Inflammatory macrophage treated with lipopolysaccharide for 1 hour (primary cell): ENCODE data around the gene KRT80.
A peak's percentile ranks its signal among the peaks of the same experiment; 100 is the strongest.

Source experiments
- DNase-seq, 2 donors: peaks; one replicate each; pipeline ENCODE4 v3.0.0-alpha.2; 2020 to 2022

Gene KRT80

DNA sequence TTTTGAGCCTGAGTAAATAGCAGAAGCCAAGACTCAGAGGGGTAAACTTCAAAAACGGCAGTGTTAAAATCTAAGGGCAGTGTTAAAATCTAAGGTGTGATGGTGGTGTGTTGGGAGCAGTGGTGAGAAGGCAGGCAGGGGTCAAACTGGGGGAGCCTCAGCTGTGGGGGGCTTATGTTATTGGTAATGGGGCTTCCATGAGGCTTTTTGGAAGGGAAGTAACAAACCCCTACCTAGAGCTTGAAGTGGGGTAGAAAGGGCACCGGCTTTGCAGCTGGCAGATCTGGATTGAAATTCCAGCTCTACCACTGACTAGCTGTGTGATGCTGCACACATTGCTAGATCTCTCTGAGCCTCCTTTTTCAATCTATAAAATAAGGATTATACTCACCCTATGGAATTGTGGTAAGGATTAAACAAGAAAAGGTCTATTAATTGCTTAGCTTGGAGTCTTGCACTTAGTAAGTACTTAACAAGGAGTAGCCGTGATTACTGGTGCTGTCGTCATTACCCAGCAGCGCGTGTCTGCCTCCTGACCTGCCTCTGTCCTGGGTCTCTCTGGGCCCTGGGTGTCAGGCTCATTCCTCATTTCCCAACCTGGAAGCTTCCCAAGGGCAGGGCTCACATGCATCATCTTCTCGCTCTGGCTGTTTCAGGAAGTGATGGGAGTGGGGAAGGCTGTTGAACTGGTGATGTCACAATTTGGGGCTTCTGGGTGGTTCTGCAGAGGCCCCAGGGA, 18.5 kb upstream of the KRT80 start:
- DNase-seq: peak; percentile 40 to 65

DNA sequence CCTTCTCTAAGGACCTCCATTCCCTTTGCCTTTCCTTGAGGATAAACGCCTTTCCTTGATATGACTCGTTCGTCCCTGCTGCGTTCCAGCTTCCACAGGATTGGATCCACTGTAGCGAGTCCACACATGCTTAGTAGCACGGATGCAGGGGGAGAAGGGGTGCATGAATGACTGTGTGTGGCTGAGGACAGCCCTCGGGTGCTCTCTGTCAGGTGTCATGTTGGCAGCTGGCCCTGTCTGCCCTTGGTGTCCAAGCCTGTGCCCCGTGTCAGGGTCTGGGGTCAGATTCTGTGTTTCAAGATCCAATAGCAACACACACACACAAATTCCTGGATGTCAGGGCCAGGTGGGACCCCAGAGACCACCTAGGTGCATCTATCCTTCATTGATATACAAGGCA, 17.5 kb upstream of the KRT80 start:
- no peak for DNase-seq

DNA sequence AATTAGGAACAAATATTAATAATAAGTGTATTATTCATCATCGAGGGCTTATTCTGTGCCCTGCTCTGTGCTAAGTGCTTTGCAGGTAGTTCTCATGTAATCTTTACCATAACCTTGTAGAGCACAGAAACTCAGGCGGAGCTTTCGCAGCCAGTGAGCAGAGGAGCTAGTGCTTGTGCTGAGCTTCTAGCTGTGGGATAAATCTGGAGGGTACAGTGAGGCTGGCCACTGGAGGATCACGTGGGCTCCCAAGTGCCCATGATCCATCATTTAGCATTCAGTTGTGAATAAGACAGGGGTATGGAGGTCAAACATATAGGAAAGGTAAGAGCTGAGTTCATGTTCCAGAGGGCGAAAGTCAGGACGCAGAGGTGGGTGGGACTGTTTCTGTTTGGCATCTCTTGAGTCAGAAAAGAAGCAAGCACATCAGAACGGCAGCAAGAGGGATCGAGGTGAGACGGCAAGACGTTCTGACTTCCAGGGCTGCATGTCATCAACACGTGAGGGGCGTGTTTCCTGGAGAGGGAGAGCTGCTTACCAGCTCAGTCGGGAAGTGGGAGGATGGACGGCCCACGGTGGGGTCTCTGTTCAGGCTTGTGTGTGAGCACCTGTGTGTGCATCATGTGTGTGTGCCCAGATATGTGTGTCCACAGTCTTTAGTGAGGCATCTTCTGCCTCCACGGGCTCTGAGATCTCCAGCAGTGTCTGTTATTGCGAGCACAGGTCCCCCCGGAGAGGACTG, 16.8 kb upstream of the KRT80 start:
- no peak for DNase-seq

DNA sequence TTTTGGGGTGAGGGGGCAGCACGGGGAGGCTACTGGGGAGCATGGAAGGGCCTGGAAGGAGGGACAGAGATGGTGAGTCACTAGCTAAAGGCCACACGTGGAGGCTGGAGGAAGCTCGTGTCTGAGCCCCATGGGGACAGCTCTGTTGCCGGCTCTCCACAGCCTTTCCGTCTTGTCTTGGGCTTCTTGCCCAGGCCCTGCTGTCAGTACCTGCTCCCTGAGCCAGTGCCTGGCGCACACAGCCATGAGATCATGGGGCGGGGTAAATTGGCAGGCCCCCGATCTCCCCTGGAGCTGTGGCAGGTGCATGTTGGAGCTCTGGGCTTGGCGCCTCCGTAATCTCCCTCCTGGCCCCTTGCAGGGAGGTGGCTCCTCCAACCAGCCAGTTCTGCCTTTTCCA, 16.1 kb upstream of the KRT80 start:
- DNase-seq: no peak

DNA sequence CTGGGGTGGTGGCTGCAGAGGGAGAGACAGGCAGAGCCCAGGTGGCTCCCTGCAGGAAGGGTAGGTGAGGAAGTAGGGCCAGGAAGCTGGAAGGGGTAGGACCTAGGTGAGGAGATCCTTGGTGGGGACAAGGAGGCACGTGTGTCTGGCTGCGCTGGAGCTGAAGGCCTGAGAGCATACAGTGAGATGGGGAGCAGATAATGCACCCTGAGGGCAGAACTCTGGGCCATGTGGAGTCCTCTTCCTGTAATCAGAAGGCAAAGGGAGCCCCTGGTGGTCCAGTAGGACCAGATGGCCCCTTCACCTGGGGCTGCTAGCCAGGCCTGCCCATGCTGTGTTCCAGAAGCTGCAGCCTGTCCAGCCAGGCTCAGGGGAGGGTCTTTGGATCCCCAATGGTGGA, 15.3 kb upstream of the KRT80 start:
- no peak for DNase-seq

DNA sequence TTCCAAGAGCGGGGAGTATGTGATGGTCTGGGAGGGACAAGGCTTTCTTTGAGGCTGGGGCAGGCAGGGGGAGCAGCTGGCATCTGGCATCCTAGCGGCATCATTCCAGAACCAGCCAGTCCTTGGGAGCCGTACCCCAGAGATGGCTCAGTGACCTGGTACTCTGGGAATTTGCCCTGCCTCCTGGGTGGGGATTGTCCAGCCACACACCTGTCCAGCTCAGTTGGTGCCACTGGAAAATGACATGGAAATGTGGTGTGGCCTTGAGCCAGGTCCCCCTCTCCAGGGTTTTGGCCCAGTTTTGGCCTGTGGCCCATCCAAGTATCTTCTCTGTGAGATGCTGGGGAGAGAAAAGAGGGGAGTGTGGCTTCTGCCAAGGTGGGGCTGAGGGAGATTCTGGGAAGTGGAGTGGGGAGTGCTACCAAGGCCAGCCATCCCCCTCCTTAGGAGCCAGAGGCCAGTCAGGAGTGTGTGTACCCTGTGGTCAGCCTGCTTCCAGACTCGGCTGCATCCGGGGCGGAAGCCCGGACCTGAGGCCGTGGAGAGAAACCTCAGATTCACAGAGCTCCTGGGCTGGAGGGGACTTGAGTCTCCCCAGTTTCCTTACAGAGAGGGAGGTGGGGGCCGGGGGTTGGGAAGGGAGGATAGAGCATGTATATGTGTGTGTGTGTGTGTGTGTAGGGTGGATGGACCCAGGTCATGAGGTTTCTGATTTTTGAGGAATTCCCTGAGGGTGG, 14.7 kb upstream of the KRT80 start:
- no peak for DNase-seq

DNA sequence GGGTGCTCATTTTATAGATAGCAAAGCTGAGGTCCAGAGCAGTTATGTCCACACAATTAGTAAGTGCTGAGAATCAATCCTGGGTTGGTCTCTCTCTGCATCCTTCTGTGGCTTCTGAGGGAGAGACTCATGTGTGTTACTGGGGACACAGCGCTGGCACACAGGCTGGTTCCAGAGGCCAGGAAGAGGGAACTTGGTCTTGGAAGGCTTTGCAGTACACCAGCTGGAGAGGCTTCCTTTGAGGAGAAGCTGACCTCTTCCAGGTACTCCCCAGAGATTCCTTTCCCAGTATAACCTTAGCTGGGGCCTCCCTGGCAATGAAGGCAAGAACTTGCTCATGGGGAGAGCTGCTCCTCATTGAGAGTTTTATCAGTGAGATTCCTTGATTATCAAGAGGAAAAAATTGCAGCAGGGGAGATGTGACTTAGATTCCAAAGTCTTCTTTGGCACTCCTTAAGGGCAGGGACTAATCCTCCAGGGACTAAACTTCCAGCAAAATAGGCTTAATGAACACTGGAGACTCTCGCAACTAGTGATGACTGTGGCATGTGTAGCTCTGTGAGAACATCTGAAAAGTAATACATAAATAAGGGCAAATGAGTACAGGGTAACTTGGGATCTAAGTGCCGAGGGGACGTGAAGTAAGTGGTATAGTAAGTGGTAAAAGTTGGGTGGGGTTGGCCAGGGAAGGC, 13.9 kb upstream of the KRT80 start:
- no peak for DNase-seq

DNA sequence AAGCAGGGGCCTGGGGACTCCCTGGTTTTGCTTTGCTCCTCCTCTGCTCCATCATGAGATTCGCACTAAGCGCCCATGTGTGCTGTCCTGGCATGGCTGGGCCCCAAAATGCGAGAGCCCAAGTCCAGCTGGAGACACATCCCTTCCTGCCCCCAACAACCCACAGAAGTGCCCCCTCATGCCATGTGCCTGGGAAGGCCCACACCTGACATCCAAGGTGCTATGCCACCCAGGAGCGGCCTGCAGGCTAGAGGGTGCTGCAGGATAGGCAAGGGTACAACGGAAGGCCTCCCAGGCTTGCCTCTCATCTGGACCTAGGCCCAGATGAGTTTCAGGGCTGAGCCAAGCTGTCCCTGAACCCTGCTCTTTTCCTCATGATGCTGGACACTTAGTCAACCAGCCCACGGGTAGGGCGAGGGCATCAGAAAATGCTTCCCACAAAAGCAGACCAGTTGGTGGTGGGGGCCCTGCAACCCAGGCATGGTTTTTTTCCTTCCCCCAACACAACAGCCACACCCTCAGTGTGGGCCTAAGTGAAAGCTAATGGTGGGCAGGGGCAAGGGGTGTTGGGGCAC, 13.2 kb upstream of the KRT80 start:
- DNase-seq: no peak

DNA sequence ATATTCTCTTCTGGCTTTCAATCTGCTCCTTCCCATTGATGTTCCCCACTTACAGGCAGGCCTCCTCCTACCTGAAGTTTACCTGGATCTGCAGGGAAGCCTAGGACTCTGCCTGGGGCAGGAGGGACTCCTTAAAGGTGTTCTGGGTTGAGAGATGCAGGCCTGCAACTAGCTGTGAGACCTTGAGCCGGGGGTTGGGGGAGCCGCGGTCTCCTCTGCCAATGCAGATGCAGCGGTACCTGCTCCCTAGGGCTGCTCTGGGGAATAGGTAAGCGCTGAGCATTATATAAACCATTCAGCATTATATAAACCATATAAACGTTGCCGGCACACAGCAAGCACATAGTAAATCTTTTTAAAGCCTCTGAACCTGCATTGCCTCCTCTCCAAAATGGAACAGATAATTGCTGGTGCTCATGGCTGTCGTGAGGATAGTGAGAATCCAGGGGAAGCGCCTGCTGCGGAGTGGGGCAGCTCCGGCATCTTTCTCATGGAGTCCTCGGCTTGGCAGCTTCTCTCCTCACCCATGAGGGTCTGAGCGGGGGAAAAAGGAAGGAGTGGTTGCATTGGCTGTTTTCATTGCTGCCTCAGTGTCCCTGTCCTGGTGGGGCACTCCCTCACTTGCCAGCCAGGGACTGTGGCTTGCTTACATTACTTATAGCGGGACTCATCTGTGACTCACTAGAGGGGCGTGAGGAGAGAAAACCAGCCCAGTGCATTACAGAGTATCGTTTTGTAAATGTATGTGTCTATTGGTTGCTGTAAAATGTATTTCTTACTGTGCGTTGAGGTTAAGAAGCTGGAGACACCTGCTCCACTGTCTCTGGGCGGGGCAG, 12.5 kb upstream of the KRT80 start:
- DNase-seq: no peak

DNA sequence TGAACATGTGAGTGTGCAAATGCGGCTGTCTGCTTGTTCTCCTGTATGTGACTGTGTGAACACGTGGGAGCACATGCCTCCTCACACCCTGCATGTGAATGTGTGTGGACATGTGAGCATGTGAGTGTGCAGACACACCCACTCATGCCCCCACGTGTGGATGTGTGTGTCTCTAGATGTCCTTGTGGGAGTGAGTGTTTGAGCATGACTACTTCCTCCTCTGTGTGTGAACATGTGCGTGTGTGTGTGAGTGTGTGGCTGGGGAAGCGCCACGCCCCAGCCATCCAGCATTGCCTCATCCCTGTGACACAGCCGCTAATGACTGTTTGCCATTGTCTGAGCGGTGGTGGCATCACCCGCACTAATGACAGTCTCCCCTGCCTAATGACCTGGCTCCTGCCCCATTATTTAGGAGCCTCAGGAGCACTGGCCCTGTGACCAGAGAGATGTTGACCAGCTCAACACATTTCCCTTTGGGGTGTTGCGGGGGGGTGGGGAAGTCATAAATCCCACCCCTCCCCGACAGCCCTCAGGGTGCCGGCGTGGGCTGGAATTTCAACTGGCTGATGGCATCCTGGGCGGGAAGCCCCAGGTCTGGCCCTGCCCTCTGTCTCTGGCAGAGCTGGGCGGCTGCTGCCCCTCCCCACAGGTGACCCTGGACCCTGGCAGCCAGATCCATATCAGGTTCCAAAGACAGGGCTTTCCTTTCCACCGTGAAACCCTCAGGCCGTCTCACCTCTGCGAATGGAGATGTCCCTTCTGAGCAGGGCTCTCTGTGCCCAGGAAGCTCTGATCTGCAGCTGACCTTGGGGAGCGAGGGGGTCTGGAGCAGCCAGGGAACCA, 11.5 kb upstream of the KRT80 start:
- DNase-seq: peak; percentile 93 to 95

DNA sequence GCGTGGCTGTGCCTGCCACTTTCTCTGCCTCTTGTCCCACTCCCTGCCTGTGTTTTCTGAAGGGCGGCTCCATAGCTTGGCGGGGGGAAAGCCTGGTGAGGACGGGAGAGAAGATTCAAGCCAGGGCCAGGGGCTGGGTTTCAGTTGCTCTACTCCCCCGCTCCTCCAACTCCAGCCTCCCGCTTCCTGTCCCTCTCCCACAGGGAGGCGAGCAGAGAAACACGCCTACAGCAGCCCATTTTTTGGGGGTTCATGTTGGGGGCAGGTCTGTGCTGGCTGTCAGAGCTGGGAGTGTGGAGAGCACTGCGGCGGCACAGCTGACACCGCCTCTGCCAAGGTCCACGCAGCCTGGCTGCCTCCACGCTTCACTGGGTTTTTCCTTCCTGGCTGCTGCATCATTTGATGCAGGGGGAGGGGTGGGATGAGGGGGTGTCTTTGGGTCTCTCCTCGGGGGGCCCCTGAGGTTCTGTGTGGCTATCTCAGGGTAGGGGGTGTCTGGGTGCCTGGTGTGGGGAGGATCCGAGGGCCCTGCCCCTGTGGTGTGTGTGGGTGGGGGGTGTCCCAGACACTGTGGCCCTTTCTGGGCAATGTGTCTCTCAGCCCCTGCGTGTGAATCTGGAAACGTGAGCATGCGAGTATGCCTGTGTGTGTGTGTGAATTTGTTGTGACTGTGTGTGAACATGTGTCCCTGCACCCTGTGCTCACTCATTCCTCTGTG, 10.7 kb upstream of the KRT80 start:
- peak in 1 of 2 donors; percentile 28 for DNase-seq

DNA sequence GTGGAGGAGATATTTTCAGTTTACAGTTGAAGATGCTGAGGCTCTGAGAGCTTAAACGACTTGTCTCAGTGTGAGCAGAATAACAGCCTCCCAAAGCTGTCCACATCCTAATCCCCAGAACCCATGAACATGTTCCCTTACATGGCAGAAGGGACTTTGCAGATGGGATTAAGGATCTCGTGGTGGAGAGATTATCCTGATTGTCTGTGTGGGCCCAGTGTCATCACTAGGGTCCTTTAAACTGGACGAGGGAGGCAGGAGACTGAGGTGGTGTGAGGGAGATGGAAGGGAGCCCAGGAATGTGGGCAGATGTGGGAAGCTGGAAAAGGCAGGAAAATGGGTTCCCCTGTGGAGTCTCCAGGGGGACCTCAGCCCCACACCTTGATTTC, 9.6 kb upstream of the KRT80 start:
- DNase-seq: no peak

DNA sequence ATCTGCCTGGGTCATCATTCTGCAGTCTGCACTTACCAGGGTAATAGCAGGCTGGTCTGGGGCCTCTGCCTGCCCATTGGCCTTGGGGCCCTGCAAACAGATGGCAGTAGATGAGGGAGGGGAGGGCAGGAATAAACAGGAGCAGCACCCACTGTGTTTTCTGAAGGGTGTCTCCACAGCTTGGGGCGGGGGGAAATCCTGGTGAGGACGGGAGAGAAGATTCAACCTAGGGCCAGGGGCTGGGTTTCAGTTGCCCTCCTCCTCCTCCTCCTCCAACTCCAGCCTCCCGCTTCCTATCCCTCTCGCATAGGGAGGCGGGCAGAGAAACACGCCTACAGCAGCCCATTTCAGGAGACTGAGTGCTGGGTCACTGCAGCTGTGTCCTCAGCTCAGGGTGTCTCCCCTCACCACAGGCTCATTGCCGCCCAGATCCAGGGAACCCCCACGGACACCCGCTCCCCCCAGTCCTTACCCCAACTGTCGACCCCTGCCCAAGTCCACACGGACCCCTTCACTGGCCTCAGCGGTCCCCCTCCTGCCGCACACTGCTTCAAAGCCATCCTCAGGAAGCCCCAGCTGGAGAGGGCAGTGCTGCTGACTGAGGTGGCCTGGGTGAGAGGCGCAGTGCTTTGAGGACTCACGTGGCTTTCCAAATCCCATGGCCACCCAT, 9.1 kb upstream of the KRT80 start:
- no peak for DNase-seq

DNA sequence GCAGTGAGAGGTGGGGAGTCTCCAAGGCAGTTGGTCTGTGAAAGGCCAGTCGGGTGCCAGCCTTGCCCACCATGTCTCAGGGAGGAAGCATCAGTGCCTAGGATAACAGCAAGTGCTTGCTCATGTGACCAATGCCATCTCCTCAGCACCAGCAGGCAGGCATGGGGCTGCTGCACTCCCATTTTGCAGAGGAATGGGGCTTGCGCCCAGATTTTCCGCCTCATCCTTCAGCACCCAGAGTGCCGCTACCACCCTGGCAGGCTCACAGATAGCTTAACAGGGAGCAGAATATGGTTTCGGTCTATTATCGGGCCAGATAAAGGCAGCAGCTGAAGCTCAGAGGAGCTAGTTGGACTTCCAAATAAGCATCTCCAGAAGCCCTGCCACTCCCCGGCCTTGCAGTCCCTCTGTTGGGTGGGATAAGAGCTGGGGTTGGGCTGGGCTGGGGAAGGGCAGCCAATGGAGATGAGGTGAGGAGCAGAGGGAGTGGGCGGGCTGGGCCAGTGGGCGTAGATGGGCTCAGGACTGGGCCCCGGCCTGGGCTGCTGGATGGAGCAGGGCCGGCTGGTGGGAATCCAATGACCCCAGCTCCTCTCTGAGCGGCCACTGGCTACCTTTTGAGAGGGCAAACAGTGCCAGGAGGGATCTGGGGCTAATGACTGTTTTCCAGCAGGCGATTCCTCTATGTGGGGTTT, 8.4 kb upstream of the KRT80 start:
- DNase-seq: no peak

DNA sequence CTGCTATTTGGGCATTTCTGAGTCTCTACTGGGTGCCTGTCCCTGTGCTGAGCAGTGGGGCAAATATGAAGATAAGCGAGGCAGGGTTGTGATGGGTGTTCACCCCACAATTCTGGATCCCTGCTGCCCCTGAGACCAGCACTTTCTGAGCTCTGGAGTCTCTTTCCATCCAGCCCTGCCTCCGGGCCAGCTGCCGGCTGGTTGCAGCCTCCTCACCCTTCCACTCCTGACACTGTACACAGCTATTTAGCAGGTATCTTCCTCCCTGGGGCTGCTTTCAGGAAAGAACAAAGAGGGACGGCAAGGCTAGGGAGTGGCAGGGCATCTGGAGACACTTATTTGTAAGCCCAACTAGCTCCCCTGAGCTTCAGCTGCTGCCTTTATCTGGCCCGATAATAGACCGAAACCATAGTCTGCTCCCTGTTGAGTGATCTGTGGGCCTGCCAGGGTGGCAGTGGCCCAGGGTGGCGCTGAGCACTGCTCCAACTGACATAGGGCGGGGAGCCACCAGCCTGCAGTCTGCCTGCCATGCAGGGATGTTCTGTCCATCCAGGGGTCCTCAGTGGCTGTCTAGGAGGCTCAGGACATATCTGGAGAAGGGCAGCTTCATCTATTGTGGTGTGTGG, 7.6 kb upstream of the KRT80 start:
- no peak for DNase-seq

DNA sequence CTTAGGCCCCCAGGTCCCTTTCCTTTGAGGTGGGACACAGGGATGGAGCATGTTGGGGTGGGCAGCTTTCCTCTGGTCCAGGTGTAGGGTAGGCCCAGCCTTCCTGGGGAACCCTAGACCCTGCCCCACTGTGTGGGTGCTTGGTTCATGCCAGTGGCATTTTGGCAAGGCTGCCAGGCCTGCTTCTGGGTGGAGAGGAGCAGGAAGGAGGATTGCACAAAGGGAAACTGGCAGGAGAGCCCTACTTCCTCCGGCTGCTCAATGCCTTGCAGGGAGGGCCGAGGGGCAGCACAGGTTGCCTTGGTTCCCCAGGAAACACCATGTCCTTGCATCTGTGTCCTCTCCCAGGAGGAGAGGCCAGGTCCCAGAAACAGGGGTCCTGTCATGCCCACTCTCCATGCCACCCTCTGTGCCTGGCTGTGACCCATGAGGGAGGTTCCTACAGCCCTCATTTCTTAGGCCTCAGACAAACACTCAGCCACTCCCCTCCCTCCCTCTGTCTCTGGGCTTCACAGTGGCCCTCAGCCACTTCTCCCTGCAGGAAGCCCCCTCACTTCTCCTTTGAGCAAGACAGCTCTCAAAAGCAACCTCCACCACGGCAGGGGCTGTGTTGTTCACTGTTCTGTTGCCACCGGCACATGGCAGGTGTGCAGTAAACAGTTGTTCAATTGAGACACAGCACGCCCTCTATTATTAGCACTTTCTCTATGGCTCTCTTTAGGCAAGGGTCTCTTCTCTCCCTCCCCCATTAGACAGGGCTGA, 6.8 kb upstream of the KRT80 start:
- peak; percentile 45 to 48 for DNase-seq

DNA sequence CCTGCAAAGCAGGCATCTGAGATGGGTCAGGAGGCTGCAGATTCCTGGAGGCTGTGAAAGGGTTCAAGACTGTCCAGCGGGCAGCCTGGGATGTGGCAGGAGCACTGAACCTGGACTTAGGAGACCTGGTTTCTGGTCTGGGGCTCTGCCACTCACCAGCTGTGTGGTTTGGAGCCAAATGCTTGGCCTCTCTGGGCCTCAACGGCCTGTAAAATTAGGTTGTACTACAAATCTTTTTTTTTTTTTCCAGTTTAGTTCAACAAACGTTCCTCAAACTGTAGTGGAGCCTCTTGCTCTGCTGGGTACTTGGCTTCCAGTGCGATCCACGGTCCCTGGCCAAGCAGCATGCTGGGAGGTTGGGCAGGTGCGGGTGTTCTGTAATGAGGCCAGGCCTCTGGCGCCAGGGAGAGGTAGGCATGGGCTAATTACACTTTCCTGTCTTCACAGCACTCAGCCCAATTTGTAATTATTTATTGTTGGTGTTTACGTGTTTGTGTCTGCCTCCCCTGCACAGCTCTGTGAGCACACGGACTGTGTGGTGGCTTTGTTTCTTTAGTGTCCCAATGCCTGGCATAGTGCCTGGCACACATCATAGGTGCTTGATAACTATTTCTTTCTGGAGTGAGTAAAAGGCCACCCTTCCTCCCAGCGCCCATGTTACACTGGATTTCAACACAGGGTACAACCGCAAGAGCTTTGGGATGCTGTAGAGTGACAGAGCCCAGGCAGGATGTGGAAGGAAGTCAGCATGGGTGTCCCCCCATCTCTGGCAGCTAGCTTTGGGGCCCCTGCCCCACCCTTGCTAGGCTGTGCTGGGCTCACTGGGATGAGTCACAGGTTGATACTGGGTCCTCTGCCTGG, 5.8 kb upstream of the KRT80 start:
- DNase-seq: peak; percentile 49 to 66
